Neural crest cell (in vitro differentiated cells): ENCODE data around the gene F11R. TPM values are rescaled to one million over a fixed set of nuclear protein-coding genes. Genes with fewer than 3 reads are reported as not detected.

Experiments used
- DNase-seq: peaks from one replicate; pipeline ENCODE4 v3.0.0; 2021; ENCODE audit warnings: low read depth, mixed read lengths, low spot score
- H3K27ac Mint-ChIP-seq: one replicate; pipeline ENCODE4 v1.8.0; 2021; ENCODE audit warnings: mild to moderate bottlenecking, mixed read lengths; ENCODE audit not compliant: unreplicated experiment
- H3K27me3 Mint-ChIP-seq: 2 replicates; pipeline ENCODE4 v1.8.0; 2021; ENCODE audit warnings: low read depth, mild to moderate bottlenecking, mixed read lengths
- H3K36me3 Mint-ChIP-seq: 2 replicates; pipeline ENCODE4 v1.8.0; 2021; ENCODE audit warnings: low read depth, mild to moderate bottlenecking, mixed read lengths
- H3K4me1 Mint-ChIP-seq: 2 replicates; pipeline ENCODE4 v1.8.0; 2021; ENCODE audit warnings: mixed read lengths
- H3K4me3 Mint-ChIP-seq: one replicate; pipeline ENCODE4 v1.8.0; 2021; ENCODE audit warnings: mild to moderate bottlenecking, mixed read lengths
- H3K9me3 Mint-ChIP-seq: 2 replicates; pipeline ENCODE4 v1.8.0; 2021; ENCODE audit warnings: mixed read lengths
- CTCF ChIP-seq: fragments of 200-600 bp; sonication (generic); conservative IDR thresholded peaks from 2 replicates; pipeline ENCODE4 v1.5.0; 2021; ENCODE audit warnings: antibody characterized with exemption, mild to moderate bottlenecking
- total RNA-seq: library from RNA; stranded (reverse); gene quantifications from 2 replicates; pipeline ENCODE4 v1.2.1, GENCODE V29; 2021

The F11R gene
- total RNA-seq, 1 donor from 2014 or later = 3.5 TPM

- Mint-ChIP-seq H3K27me3 (no peaks in the 10 kb centered on the region), H3K36me3 (no peaks in the 10 kb centered on the region), H3K9me3 (no peaks in the 10 kb centered on the region), H3K4me3 (no peak overlapping the region), H3K27ac (no peak overlapping the region), H3K4me1 (peaks cover 4% of the 10 kb centered on the region)
- TF ChIP-seq CTCF = no peak
- DNase-seq = no peak
These were observed 64.0 kb downstream of the F11R start for GRCh38 chr1:160956966-160957365.

GRCh38 chr1:160954158-160955104 lies 66.5 kb downstream of the F11R start, which contains the start of gene ITLN2:
ITLN2 (minus strand) TSS chr1:160954809; CDS start chr1:160954741, 68 bp downstream.
- Mint-ChIP-seq H3K9me3 (no peaks in the 10 kb centered on the region), H3K27ac (no peak within 1 kb of the TSS), H3K36me3 (no peaks in the 10 kb centered on the region), H3K4me1 (peaks cover 4% of the 10 kb centered on the region), H3K4me3 (no peak within 1 kb of the TSS), H3K27me3 (no peaks in the 10 kb centered on the region)
- peak; percentile 65 for TF ChIP-seq CTCF
- DNase-seq = peak; percentile 40

- H3K9me3 Mint-ChIP-seq = no peaks in the 10 kb centered on the region
- no peak for DNase-seq
- H3K27me3 Mint-ChIP-seq = no peaks in the 10 kb centered on the region
- no peak for TF ChIP-seq CTCF
- H3K27ac Mint-ChIP-seq = no peak overlapping the region
- no peak overlapping the region for H3K4me3 Mint-ChIP-seq
- H3K36me3 Mint-ChIP-seq = no peaks in the 10 kb centered on the region
- peaks cover 4% of the 10 kb centered on the region for H3K4me1 Mint-ChIP-seq
These were observed 67.9 kb downstream of the F11R start for GRCh38 chr1:160953030-160953429.

GRCh38 chr1:160952129-160952510 lies 68.8 kb downstream of the F11R start:
- Mint-ChIP-seq H3K4me1 (peaks cover 4% of the 10 kb centered on the region), H3K27ac (no peak overlapping the region), H3K36me3 (no peaks in the 10 kb centered on the region), H3K9me3 (no peaks in the 10 kb centered on the region), H3K4me3 (no peak overlapping the region), H3K27me3 (no peaks in the 10 kb centered on the region)
- no peak for DNase-seq
- no peak for TF ChIP-seq CTCF

- TF ChIP-seq CTCF = peak; percentile 78
These were observed 69.4 kb downstream of the F11R start for GRCh38 chr1:160951443-160952128.

More at GRCh38 chr1:160951443-160952128, 69.4 kb downstream of the F11R start:
- Mint-ChIP-seq H3K4me1 (peaks cover 4% of the 10 kb centered on the region), H3K27ac (no peak overlapping the region), H3K9me3 (no peaks in the 10 kb centered on the region), H3K27me3 (no peaks in the 10 kb centered on the region), H3K36me3 (no peaks in the 10 kb centered on the region), H3K4me3 (no peak overlapping the region)
- peak; percentile 36 for DNase-seq
